Hindlimb muscle (tissue), 1 donor: ENCODE data around the gene PUS7L. TPM values are rescaled to one million over a fixed set of nuclear protein-coding genes. Genes with fewer than 3 reads are reported as not detected.
"Not testable (repeated sequence)": the region's sequence is repeated elsewhere in the genome, so short reads cannot be mapped to it uniquely, and the experiment has no call there.

Source experiments
- DNase-seq: peaks from one replicate; pipeline ENCODE4 v3.0.0-alpha.2; 2013
- polyA plus RNA-seq: library from polyadenylated mRNA; unstranded; fragments of 120-200 nt; gene quantifications from one replicate; pipeline ENCODE4 v1.2.1, GENCODE V29; 2013; ENCODE audit not compliant: insufficient read length

Gene PUS7L
- polyA plus RNA-seq, 1 donor: 7.5 TPM

DNA sequence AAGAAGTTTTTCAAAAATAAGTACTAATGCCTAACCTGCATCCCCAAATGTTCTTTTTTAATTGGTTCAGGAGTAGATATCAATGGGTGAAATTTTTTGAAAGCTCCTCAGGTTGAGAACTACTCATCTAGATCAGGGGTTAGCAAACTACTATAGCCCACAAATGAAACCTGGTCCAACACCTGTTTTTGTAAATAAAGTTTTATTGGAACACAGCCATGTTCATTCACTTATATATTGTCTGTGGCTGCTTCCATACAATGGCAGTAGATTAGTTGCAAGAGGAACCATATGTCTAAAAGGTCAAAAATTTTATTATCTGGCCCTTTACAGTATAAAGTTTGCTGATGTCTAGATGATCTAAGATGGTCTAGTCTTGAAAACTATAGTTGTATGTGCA is 13.8 kb downstream of the PUS7L start:
- no peak for DNase-seq

DNA sequence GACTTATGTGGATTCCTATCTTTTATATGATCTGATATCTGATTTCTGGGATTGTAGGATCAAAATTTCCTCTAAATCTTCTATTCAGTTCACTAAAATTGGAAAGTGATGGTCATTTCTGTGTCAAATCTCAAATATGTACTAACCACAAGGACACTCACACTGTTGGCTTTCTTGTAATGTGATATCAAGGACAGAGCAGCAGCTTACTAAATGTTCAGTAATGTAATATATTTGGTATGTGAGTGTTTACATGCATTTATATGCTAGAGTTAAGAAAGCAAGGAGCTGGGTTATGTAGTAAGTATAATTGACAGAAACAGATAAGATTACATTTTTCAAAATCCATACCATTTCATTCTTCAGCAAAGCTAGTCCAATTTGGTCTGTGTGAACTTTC is 16.5 kb downstream of the PUS7L start:
- DNase-seq: no peak

DNA sequence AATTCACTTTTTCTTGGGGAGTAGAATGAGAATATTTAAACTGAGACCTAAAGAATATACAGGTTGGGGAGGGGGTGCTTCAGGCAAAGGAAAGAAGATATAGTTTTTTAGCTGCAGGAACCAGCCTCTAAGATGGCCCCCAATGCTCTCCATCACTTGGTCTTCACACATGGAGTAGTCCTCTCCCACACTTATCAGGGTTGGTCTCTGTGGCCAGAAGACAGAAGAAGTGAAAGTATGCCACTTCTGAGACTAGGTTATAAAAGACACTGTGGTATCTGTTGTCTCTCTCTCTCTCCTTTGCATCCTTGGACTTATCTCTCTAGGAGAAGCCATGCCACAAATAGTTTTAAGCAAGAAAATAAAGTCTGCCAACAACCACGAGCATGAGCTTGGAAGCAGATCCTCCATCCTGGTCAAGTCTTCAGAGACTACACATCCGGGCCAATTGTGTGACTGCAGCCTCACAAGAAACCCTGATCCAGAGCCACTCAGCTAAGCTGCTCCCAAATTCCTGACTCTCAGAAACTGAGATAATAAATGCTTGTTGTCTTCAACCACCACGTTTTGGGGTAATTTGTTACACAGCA is 18.0 kb downstream of the PUS7L start:
- no peak for DNase-seq

DNA sequence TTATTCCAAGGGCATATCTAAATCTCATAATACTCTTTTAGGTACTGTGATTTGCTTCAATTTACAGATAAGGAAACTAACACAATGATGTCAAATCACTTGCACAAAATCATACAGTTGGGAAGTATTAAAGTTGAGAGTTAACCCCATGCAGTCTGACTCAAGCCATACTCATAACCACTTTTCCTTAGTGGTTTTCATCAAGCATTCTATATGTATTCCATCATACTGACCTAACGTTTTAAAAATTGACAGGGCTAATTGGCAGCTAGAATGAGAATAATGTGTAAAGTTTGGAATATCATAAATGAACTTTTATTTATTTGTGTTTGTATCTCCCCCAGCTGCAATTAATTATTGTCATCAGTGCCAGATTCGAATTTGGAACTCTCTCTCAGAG is 20.9 kb downstream of the PUS7L start:
- DNase-seq: no peak

GRCh38 chr12:43736927-43737440 is 21.6 kb downstream of the PUS7L start:
- DNase-seq: no peak

- no peak for DNase-seq
Measured at GRCh38 chr12:43733687-43734086, 24.9 kb downstream of the PUS7L start.

DNA sequence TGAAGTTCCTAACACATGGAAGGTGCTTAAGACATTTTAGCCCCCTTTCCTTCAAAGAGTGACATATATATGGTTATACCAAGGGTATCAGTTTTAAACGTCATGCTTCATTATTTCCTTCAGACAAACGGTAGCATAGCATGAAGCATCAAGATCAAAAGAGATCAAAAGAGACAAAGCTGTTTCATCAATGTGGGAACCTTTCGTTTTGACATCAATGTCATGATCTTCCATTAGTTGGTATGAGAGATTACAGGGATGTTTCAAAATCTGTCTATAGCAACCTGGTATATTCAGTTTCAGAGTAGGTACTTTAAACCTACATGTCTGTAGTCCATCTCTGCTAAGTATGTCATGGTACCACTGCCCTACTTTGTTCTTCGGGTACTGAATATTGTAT is 28.3 kb downstream of the PUS7L start:
- DNase-seq: no peak

DNA sequence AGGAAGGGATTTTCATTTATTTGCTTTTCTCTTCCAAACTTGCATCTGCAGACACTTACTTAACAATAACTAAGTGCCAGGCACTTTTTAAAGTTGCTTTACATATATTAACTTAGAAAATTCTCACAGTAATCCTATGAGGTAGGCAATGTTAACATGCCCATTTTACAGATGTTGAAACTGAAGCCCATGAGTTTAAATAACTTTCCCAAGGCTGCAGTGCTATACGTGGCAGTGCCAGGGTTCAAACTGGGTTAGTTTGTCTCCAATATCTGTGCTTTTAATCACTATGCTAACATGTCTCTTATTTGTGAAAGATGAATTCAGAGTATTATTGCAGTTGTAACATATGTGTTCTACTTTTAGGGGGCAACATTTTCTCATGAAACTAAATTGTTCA is 29.9 kb downstream of the PUS7L start:
- DNase-seq: no peak

GRCh38 chr12:43728117-43728516 is 30.5 kb downstream of the PUS7L start:
- no peak for DNase-seq

DNA sequence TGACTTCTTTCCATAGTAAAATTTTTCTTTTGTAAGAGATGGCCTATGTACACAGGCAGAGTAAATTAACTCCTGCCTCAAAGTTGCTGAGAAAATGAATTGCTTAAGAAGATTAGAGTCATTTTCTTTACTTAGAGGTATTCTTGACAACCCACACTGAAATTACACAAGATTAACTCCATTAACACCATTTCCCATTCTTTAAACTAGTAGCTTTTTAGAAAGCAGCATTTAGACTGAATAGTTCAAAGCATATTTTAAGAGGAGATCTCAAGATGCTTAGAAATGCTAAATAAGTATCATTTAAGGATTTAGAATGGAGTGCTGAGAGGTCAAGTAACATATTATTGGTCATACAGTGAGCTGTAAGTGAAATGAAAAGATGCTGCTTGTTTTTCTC is 35.5 kb downstream of the PUS7L start:
- DNase-seq: no peak

- no peak for DNase-seq
Measured at GRCh38 chr12:43722621-43723020, 36.0 kb downstream of the PUS7L start.

DNA sequence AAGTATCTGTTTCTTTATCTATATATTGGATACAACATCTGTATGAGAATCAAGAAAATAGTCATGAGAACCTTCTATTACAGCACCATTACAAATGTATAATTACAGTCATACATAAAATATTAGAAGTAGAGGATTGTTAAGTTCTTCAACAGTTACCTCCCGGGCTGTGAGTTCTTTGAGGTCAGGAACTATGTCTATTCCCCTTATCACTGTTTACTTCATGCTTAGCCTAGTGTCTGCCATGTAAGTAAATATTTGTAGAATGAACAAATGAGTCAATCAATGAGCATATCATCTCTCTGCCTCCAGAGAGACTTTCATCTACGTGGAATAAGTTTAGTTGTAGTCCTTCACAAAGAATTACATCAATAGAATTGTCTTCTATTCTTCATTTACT is 47.2 kb downstream of the PUS7L start:
- no peak for DNase-seq

DNA sequence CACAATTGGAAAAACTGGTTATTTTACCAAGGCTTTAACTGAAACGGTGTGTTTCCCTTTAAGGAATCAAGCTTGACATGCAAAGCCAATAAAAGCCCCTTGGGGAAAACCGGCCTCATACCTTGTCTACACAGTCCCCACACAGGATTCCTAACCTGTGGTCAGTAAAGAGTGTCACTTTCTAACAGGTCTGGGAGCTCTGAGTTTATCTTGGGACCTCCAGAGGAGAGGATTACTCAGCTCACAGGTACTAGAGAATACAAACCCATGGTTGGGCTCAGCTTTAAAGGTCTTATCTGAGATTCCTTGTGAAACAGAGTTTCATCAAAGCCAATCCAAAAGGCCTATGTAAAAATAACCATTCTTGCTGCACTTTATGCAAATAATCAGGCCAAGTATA is 54.8 kb downstream of the PUS7L start:
- DNase-seq: not testable (repeated sequence)

GRCh38 chr12:43701194-43701593 is 57.4 kb downstream of the PUS7L start:
- DNase-seq: not testable (repeated sequence)

GRCh38 chr12:43696154-43696553 is 62.4 kb downstream of the PUS7L start:
- no peak for DNase-seq

- DNase-seq: no peak
Measured at GRCh38 chr12:43694879-43695278, 63.7 kb downstream of the PUS7L start.

- no peak for DNase-seq
Measured at GRCh38 chr12:43692064-43692463, 66.5 kb downstream of the PUS7L start.

GRCh38 chr12:43685491-43685890 is 73.1 kb downstream of the PUS7L start:
- not testable (repeated sequence) for DNase-seq

DNA sequence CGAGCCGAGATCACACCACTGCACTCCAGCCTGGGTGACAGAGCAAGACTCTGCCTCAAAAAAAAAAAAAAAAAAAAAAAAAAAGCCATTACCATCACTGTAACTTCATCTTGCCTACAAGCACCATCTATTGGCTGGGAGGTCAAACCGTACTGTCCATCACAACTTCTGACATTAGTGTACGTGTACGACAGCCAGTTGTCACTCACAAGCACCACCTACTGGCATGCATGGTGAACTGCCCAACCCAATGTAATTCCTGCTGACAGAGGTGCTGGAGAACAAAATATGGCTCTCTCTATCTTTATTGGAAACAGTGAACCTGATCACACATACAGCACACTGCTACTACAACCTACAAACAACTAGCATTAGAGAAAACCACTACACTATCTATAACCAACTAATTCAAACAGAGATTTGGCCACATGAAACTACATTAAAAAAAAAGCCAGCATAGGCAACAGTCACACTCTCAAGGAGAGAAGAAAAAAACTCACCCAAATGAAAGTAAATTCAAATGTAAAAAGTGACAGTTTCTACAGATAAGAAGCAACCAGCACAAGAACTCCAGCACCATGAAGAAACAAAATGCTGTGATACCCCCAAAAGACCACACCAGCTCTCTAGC is 82.3 kb downstream of the PUS7L start:
- no peak for DNase-seq

DNA sequence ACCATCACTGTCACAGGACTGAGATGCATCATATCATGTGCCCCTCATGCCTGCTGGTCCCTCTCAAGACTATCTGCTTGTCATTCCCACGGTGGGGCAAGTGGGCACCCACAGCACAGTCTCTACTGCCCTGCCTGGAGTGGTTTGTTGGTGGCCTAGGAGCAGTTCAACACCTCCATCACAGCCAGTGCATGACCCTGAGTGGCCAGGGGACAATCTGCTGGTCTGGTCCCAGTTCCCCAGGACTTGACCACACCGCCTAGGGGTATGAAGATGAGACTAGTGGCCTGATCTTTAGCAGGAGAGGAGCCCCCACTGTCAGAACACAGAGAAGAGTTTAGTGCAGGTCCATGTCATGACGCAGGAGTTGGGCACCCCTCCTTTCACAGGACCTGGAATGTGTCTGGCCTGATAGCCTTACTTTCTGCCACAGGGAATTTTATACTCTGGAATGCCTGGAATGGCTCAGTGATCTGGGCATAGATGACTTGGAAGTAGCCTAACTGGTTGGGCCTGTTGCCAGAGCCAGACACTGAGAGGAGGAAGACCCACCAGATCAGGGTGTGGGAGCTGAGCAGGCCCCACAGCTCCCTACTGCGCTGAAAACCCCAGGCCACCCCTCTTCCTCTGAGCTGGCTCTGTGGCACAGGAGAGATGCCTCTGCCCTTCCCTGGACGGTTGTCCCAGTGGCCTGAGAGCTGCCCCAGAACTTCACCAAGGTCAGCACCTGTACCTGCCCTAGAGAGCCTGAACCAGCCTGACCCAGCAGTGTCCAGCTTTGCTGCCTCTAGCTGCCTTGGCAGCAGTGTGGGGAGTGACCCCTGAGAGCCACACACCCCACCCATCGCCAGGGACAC is 83.3 kb downstream of the PUS7L start:
- DNase-seq: no peak

GRCh38 chr12:43669373-43669772 is 89.2 kb downstream of the PUS7L start:
- no peak for DNase-seq
